ENCODE measurements around the gene CD37.

DNA sequence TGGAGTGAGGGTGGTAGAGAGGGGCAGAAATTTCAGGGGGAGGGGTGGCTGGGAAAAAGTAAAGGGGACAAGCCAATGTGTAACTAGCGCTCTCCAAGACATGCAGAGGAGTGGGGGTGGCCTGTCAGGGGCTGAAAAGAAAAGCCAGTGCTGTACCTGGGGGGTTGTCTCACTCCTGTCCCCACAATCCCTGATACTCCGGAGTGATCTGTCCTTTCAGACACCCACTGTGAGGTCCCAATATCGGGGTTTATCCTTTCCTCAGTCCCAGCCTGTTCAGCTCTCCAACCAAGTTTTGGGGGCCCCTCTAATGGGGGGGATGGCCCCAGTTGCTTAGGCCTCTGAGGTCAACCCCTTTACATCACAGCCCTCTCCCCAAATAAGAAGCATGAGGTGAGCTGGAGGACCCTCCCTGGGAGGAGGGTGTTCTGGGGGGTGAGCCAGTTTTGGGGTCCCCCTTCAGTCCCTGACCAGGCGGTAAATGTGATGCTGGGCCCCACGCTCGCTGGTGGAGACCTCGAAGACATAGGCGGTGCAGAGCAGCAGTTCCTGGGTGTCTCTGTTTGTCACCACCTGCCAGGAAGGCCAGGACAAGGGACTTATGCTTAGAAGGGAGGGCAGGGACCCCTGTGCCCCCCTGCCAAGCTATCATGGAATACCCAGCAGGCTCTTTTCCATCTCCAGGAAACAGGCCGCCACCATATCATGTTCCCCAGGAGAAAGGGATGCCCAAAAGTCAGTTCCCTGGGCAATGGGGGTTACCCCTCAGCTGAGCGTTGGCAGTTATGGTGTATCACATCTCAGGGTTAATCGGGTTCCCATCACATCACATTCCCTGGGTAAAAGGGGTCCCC is 5.9 kb downstream of the CD37 start:
- TF ChIP-seq, protein P1, sequence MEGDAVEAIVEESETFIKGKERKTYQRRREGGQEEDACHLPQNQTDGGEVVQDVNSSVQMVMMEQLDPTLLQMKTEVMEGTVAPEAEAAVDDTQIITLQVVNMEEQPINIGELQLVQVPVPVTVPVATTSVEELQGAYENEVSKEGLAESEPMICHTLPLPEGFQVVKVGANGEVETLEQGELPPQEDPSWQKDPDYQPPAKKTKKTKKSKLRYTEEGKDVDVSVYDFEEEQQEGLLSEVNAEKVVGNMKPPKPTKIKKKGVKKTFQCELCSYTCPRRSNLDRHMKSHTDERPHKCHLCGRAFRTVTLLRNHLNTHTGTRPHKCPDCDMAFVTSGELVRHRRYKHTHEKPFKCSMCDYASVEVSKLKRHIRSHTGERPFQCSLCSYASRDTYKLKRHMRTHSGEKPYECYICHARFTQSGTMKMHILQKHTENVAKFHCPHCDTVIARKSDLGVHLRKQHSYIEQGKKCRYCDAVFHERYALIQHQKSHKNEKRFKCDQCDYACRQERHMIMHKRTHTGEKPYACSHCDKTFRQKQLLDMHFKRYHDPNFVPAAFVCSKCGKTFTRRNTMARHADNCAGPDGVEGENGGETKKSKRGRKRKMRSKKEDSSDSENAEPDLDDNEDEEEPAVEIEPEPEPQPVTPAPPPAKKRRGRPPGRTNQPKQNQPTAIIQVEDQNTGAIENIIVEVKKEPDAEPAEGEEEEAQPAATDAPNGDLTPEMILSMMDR (IDR thresholded peaks at IDR 0.05): no peak
- no peak for TF ChIP-seq POLR2A (IDR thresholded peaks at IDR 0.05)
